ENCODE results near the gene ARID4B.

DNA sequence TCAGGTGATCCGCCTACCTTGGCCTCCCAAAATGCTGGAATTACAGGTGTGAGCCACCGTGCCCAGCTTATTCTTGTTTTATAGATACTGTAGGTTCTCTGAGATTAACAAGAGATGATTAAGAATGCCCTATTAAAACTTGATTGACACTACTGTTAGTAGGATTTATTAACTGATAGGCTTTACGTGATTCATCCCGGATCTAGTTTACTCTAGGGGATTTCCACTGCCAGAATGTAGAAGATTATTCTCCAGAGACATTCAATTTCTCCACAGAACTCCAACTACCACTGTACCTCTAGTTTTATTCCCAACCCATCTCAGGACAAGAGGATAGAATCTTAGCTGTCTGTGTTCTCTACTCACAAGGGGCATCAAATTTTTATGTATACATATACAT lies 140.7 kb downstream of the ARID4B start:
- TF ChIP-seq, protein P1, sequence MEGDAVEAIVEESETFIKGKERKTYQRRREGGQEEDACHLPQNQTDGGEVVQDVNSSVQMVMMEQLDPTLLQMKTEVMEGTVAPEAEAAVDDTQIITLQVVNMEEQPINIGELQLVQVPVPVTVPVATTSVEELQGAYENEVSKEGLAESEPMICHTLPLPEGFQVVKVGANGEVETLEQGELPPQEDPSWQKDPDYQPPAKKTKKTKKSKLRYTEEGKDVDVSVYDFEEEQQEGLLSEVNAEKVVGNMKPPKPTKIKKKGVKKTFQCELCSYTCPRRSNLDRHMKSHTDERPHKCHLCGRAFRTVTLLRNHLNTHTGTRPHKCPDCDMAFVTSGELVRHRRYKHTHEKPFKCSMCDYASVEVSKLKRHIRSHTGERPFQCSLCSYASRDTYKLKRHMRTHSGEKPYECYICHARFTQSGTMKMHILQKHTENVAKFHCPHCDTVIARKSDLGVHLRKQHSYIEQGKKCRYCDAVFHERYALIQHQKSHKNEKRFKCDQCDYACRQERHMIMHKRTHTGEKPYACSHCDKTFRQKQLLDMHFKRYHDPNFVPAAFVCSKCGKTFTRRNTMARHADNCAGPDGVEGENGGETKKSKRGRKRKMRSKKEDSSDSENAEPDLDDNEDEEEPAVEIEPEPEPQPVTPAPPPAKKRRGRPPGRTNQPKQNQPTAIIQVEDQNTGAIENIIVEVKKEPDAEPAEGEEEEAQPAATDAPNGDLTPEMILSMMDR (IDR thresholded peaks at IDR 0.05) = no peak
- TF ChIP-seq ZFX (IDR thresholded peaks at IDR 0.05; ENCODE audit: borderline replicate concordance) = no peak
